Right atrium auricular region (tissue), 2 donors: ENCODE measurements around the gene ACTG1. TPM values are rescaled to one million over a fixed set of nuclear protein-coding genes. Genes with fewer than 3 reads are reported as not detected.

Source experiments
- DNase-seq: peaks from one replicate; pipeline ENCODE4 v3.0.0-alpha.2; 2019; ENCODE audit warnings: low spot score
- H3K27ac ChIP-seq, 2 donors: fragments of 200-600 bp; sonication (generic); 1 replicate in 1 of 2; 2 replicates in 1 of 2; pipeline ENCODE4 v1.5.1; 2016 to 2019
- H3K27me3 ChIP-seq, 2 donors: fragments of 200-600 bp; sonication (generic); one replicate each; pipeline versions ENCODE4 v1.5.1 to v1.6.0; 2017 to 2019
- H3K36me3 ChIP-seq: fragments of 200-600 bp; sonication (generic); one replicate; pipeline ENCODE4 v1.5.1; 2016
- H3K4me1 ChIP-seq, 2 donors: fragments of 200-600 bp; sonication (generic); one replicate each; pipeline versions ENCODE4 v1.5.1 to v1.6.0; 2017 to 2019
- H3K4me3 ChIP-seq, 2 donors: fragments of 200-600 bp; sonication (generic); 1 replicate in 1 of 2; 2 replicates in 1 of 2; pipeline ENCODE4 v1.5.1; 2017 to 2019; ENCODE audit warnings: mild to moderate bottlenecking in 1 of 2, moderate library complexity in 1 of 2
- H3K9me3 ChIP-seq, 2 donors: fragments of 200-600 bp; sonication (generic); one replicate each; pipeline ENCODE4 v1.5.1; 2019
- total RNA-seq, 2 donors: library from RNA; depleted of rRNA; stranded (reverse); fragments of >200 nt; gene quantifications; one replicate each; pipeline ENCODE4 v1.1.0, GENCODE V29; 2016
- TF ChIP-seq, protein P1 (sequence below), 2 donors: fragments of 200-600 bp; sonication (generic); IDR thresholded peaks; one replicate each; pipeline ENCODE4 v1.5.1; 2019; ENCODE audit warnings: antibody characterized with exemption in 2 of 2

Gene ACTG1
- total RNA-seq, 2 donors from 2014 or later: 1,076 to 1,610 TPM

DNA sequence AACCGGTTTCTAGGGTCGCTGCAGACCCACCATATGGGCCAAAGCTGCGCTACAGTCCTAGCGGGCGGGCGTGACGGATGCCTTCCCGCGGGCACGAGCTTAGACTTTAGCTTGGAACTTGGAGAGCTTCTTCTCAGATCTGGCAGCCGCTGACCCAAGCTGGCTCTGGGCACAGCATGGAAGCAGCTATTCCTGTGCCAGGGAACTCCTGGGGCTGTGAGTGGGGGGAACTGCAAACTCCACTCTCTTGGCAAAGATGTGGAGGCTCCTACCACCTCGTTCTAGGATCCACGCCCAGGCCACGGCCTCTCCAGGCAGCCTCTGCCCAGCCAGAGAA is 30.7 kb upstream of the ACTG1 start:
- Histone ChIP-seq H3K4me3 (no peak overlapping the region), H3K27me3 (no peaks in the 10 kb centered on the region), H3K4me1 (no peaks in the 10 kb centered on the region), H3K9me3 (no peaks in the 10 kb centered on the region), H3K27ac (no peak overlapping the region), H3K36me3 (peaks cover 72% of the 10 kb centered on the region)
- DNase-seq: no peak
- TF ChIP-seq, protein P1, sequence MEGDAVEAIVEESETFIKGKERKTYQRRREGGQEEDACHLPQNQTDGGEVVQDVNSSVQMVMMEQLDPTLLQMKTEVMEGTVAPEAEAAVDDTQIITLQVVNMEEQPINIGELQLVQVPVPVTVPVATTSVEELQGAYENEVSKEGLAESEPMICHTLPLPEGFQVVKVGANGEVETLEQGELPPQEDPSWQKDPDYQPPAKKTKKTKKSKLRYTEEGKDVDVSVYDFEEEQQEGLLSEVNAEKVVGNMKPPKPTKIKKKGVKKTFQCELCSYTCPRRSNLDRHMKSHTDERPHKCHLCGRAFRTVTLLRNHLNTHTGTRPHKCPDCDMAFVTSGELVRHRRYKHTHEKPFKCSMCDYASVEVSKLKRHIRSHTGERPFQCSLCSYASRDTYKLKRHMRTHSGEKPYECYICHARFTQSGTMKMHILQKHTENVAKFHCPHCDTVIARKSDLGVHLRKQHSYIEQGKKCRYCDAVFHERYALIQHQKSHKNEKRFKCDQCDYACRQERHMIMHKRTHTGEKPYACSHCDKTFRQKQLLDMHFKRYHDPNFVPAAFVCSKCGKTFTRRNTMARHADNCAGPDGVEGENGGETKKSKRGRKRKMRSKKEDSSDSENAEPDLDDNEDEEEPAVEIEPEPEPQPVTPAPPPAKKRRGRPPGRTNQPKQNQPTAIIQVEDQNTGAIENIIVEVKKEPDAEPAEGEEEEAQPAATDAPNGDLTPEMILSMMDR (IDR thresholded peaks at IDR 0.05): no peak

DNA sequence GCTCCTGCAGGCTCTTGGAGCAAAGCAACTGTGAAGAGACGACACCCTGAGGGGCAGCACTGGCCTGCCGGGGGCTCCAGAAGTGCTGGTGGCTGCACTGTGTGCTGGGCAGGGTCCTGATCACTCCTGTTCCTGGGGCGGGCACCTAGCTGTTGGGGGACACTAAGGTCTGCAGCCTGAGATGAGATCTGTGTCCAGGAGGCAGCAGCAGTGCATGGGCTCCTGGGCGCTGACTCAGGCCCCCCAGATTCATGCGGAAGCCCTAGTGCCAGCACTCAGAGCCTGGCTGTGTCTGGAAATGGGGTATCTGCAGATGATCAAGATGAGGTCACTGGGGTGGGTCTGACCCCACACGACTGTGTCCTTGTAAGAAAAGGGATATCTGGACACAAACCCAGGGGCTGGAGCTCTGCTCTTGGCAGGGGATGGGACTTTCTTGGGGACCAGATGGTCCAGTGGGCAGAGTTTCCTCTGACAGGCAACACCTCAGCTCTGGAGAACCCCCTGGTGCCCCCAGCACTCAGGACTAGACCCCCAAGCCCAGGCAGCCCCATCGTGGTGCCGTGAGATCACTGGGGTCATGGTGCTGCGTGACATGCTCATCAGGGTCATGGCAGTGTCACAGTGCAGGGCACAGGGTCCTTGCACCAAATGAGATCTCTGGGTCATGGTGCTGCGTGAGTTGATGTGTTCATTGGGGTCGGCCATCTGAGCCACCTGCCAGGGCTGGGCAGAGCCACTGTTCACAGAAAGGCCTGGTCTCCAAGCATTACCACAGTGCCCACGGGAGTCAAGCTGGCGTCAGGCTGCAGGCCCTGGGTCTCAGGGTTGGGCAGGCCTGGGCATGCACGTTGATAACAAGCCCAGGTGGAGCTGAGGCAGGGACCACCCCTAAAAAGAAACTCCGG is 30.1 kb upstream of the ACTG1 start:
- no peak for DNase-seq
- Histone ChIP-seq H3K4me3 (no peak overlapping the region), H3K4me1 (peaks cover 0 to 2% of the 10 kb centered on the region in 2 donors), H3K9me3 (no peaks in the 10 kb centered on the region), H3K27me3 (peaks cover 0 to 1% of the 10 kb centered on the region in 2 donors), H3K36me3 (peaks cover 67% of the 10 kb centered on the region), H3K27ac (no peak overlapping the region)
- TF ChIP-seq, protein P1 (IDR thresholded peaks at IDR 0.05): no peak

DNA sequence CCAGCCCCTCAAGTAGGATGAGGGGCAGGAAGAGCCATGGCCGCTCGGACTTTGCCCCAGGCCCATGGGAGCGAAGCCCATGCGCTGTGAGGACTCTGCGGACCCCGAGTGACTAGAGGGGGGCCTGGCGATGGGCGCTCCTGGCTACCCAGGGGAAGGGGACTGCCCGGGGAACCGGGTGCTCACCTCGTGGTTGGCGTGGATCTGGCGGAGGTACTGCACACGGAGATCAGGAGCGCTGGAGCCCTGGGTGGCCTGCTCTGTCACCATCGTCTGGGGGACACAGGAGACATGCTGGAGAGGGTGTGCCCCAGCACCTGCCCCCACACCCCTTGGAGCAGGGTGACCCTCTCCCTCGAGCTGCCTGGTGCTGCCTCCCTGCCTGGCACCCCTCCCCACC is 28.5 kb upstream of the ACTG1 start:
- Histone ChIP-seq H3K27me3 (peaks cover 6 to 16% of the 10 kb centered on the region in 2 donors), H3K36me3 (peaks cover 52% of the 10 kb centered on the region), H3K4me1 (peaks cover 0 to 18% of the 10 kb centered on the region in 2 donors), H3K4me3 (no peak overlapping the region), H3K9me3 (no peaks in the 10 kb centered on the region), H3K27ac (no peak overlapping the region)
- TF ChIP-seq, protein P1 (IDR thresholded peaks at IDR 0.05): no peak
- no peak for DNase-seq

DNA sequence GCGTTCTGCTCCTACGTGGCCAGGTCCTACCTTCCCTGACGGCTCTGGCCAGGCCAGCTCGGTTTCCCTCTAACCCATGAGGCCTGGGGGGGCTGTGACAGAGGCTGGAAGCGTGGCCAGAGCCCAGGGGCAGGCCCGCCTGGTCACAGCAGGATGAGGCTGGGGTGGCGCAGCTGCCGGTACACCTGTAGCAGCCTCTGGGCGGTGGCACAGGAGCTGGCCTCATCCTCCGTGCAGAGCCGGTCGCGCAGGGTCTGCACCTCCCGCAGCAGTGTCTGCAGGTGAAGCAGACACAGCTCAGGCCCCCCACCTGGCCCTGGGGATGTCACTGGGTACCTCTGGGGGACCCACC is 28.1 kb upstream of the ACTG1 start:
- Histone ChIP-seq H3K27me3 (peaks cover 6 to 19% of the 10 kb centered on the region in 2 donors), H3K9me3 (no peaks in the 10 kb centered on the region), H3K4me3 (no peak overlapping the region), H3K36me3 (peaks cover 47% of the 10 kb centered on the region), H3K27ac (no peak overlapping the region), H3K4me1 (peaks cover 0 to 21% of the 10 kb centered on the region in 2 donors)
- TF ChIP-seq, protein P1 (IDR thresholded peaks at IDR 0.05): no peak
- no peak for DNase-seq

DNA sequence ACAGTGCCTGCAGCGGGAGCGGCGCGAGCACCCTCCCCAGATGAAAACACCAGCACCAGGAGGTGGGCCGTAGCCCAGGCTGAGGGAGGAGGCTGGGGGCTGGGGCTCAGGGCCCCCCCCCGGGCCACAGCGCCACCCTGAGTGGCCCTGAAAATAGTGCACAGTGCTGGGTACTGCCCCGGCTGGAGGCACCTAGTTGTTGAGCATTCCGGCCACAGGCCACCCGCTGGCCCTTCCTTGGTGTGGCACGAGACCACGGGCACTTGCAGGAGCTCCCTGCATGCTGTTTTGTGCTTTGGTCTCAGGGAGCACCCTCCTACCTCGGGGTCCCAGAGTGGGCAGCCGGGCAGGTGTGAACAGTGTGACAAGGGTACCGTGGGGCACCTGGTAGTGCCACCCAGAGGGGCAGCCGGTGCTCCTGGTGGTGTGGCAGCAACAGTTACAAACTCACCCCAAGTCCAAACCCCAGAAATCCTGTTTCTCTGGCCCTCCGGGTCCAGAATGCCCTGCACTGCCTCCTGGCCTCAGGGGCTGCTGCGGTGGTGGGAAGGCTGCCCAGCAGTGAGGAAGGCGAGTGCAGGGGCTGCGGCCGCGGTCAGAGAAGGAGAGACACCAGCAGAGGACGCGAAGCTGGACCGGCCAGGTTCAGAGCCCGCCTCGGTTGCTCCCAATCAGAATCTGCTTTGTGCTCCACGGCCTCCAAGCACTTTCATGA is 27.5 kb upstream of the ACTG1 start:
- Histone ChIP-seq H3K9me3 (no peaks in the 10 kb centered on the region), H3K27ac (no peak overlapping the region), H3K36me3 (peaks cover 43% of the 10 kb centered on the region), H3K4me3 (no peak overlapping the region), H3K4me1 (peaks cover 0 to 21% of the 10 kb centered on the region in 2 donors), H3K27me3 (peaks cover 6 to 19% of the 10 kb centered on the region in 2 donors)
- TF ChIP-seq, protein P1 (IDR thresholded peaks at IDR 0.05): no peak
- no peak for DNase-seq
